HEK293 (cell line): ENCODE measurements around the gene TBX15.

Experiments used
- BCL11A ChIP-seq: fragments of 450-650 bp; formaldehyde crosslinking; IDR thresholded peaks from 2 replicates; pipeline ENCODE4 v1.5.1; 2016; ENCODE audit warnings: low read depth, missing biosample characterization, missing genetic modification characterization
- CTCF ChIP-seq: fragments of 450-650 bp; formaldehyde crosslinking; IDR thresholded peaks from 2 replicates; pipeline ENCODE4 v1.5.1; 2016; ENCODE audit warnings: missing biosample characterization, missing genetic modification characterization
- HIC1 ChIP-seq: fragments of 450-650 bp; formaldehyde crosslinking; IDR thresholded peaks from 2 replicates; pipeline ENCODE4 v1.5.1; 2016; ENCODE audit warnings: missing biosample characterization, missing genetic modification characterization
- KLF10 ChIP-seq: fragments of 450-650 bp; IDR thresholded peaks from 2 replicates; pipeline ENCODE4 v1.5.1; 2018; ENCODE audit warnings: missing biosample characterization, mild to moderate bottlenecking, missing genetic modification characterization
- RBAK ChIP-seq: fragments of 450-650 bp; formaldehyde crosslinking; IDR thresholded peaks from 2 replicates; pipeline ENCODE4 v1.5.1; 2016; ENCODE audit warnings: missing biosample characterization, missing genetic modification characterization
- SETDB1 ChIP-seq: IDR thresholded peaks from one replicate; pipeline ENCODE4 v1.6.1; 2017; ENCODE audit warnings: mild to moderate bottlenecking, low read length, moderate library complexity, mixed read lengths; ENCODE audit not compliant: insufficient read length
- YY1 ChIP-seq: fragments of 450-650 bp; formaldehyde crosslinking; IDR thresholded peaks from 2 replicates; pipeline ENCODE4 v1.5.1; 2018; ENCODE audit warnings: missing biosample characterization, missing genetic modification characterization
- ZNF114 ChIP-seq: fragments of 450-650 bp; formaldehyde crosslinking; IDR thresholded peaks from 2 replicates; pipeline ENCODE4 v1.5.0; 2017; ENCODE audit warnings: missing biosample characterization, missing genetic modification characterization
- ZNF24 ChIP-seq: fragments of 450-650 bp; formaldehyde crosslinking; IDR thresholded peaks from 2 replicates; pipeline ENCODE4 v1.5.1; 2016; ENCODE audit warnings: missing biosample characterization, missing genetic modification characterization
- ZNF555 ChIP-seq: fragments of 450-650 bp; formaldehyde crosslinking; conservative IDR thresholded peaks from 2 replicates; pipeline ENCODE4 v1.5.1; 2017; ENCODE audit warnings: missing biosample characterization, mild to moderate bottlenecking, missing genetic modification characterization, inconsistent platforms
- ZNF571 ChIP-seq: fragments of 450-650 bp; formaldehyde crosslinking; IDR thresholded peaks from 2 replicates; pipeline ENCODE4 v1.5.0; 2017; ENCODE audit warnings: missing biosample characterization, missing genetic modification characterization
- ZNF747 ChIP-seq: fragments of 450-650 bp; formaldehyde crosslinking; IDR thresholded peaks from 2 replicates; pipeline ENCODE4 v1.5.1; 2016; ENCODE audit warnings: missing biosample characterization, missing genetic modification characterization

GRCh38 chr1:118992237-118992825, 4.2 kb upstream of the TBX15 start:
- TF ChIP-seq ZNF114 (no peak), RBAK (tag by site-specific recombination) (no peak), CTCF (tag by site-specific recombination) (no peak), ZNF555 (tag by site-specific recombination) (no peak), YY1 (tag by site-specific recombination) (no peak), SETDB1 (no peak), BCL11A (tag by site-specific recombination) (no peak), KLF10 (tag by site-specific recombination) (no peak), HIC1 (no peak), ZNF571 (tag by site-specific recombination) (no peak), ZNF747 (tag by site-specific recombination) (no peak), ZNF24 (tag by site-specific recombination) (no peak)
